Naive thymus-derived CD4-positive, alpha-beta T cell (primary cell): Measurements from ENCODE around the gene GSTO2. TPM values are rescaled to one million over a fixed set of nuclear protein-coding genes. Genes with fewer than 3 reads are reported as not detected.

ENCODE experiments used
- ATAC-seq: fragments of 150-1000 bp; cut with Tn5 transposase; 2 replicates; pipeline ENCODE4 v1.10.0; 2021; ENCODE audit warnings: mild to moderate bottlenecking, moderate library complexity
- CTCF ChIA-PET: fragments of 350-600 bp; sonication (Branson Sonifier 250); formaldehyde crosslinking; loops from one replicate; lab custom pipeline; 2021; ENCODE audit warnings: antibody characterized with exemption; lab: Charles Lee
- POLR2A ChIA-PET: fragments of 350-600 bp; sonication (Branson Sonifier 250); formaldehyde crosslinking; loops from one replicate; lab custom pipeline; 2021; ENCODE audit warnings: antibody characterized with exemption, inconsistent platforms; lab: Charles Lee
- DNase-seq, 9 donors: peaks; one replicate each; pipeline versions ENCODE4 v3.0.0 to v3.0.0-alpha.2; 2020 to 2022; ENCODE audit warnings: mixed read lengths in 1 of 9
- H3K27ac ChIP-seq: one replicate; pipeline ENCODE4 v1.7.0; 2013; ENCODE audit warnings: mild to moderate bottlenecking, low read depth, low read length, moderate library complexity
- H3K27me3 ChIP-seq, 2 donors: one replicate each; pipeline ENCODE4 v1.7.0; 2013; ENCODE audit warnings: low read length in 2 of 2, mild to moderate bottlenecking in 2 of 2, moderate library complexity in 2 of 2; ENCODE audit not compliant: control insufficient read depth in 2 of 2, insufficient read depth in 2 of 2
- H3K36me3 ChIP-seq, 3 experiments: 1 replicate in 2 of 3; 2 replicates in 1 of 3; pipeline ENCODE4 v1.7.0; 2013; ENCODE audit warnings: low read length in 3 of 3, mild to moderate bottlenecking in 3 of 3, moderate library complexity in 1 of 3; ENCODE audit not compliant: insufficient read depth in 3 of 3, control insufficient read depth in 2 of 3
- H3K4me1 ChIP-seq, 2 donors: one replicate each; pipeline ENCODE4 v1.7.0; 2013; ENCODE audit warnings: low read length in 2 of 2, mild to moderate bottlenecking in 2 of 2, moderate library complexity in 1 of 2; ENCODE audit not compliant: control insufficient read depth in 2 of 2, insufficient read depth in 2 of 2
- H3K4me3 ChIP-seq: 2 replicates; pipeline ENCODE4 v1.7.0; 2013; ENCODE audit warnings: mild to moderate bottlenecking, low read length
- H3K9me3 ChIP-seq, 3 experiments: 1 replicate in 2 of 3; 2 replicates in 1 of 3; pipeline ENCODE4 v1.7.0; 2013; ENCODE audit warnings: low read length in 3 of 3; ENCODE audit not compliant: control insufficient read depth in 2 of 3
- H3K27ac Mint-ChIP-seq, 9 donors: one replicate each; pipeline ENCODE4 v1.8.0; 2020 to 2022; ENCODE audit warnings: mixed read lengths in 9 of 9, mild to moderate bottlenecking in 8 of 9, moderate library complexity in 5 of 9, inconsistent platforms in 2 of 9
- H3K27me3 Mint-ChIP-seq, 5 donors: one replicate each; pipeline ENCODE4 v1.8.0; 2021 to 2022; ENCODE audit warnings: mixed read lengths in 5 of 5, mild to moderate bottlenecking in 1 of 5
- H3K36me3 Mint-ChIP-seq, 5 donors: one replicate each; pipeline ENCODE4 v1.8.0; 2020 to 2022; ENCODE audit warnings: mixed read lengths in 5 of 5, mild to moderate bottlenecking in 3 of 5, inconsistent platforms in 1 of 5
- H3K4me1 Mint-ChIP-seq, 7 donors: one replicate each; pipeline ENCODE4 v1.8.0; 2020 to 2022; ENCODE audit warnings: mixed read lengths in 7 of 7, mild to moderate bottlenecking in 3 of 7, inconsistent platforms in 1 of 7
- H3K4me3 Mint-ChIP-seq, 10 donors: one replicate each; pipeline ENCODE4 v1.8.0; 2020 to 2022; ENCODE audit warnings: mild to moderate bottlenecking in 10 of 10, mixed read lengths in 10 of 10, moderate library complexity in 6 of 10, inconsistent platforms in 2 of 10
- H3K9me3 Mint-ChIP-seq, 11 donors: one replicate each; pipeline ENCODE4 v1.8.0; 2020 to 2022; ENCODE audit warnings: mixed read lengths in 11 of 11, mild to moderate bottlenecking in 4 of 11, inconsistent platforms in 1 of 11, moderate library complexity in 1 of 11
- intact Hi-C, 2 donors: fragments of 100-400 bp; cut with micrococcal nuclease; formaldehyde crosslinking; loops; one replicate each; pipeline ENCODE4 v1.15.1; 2023
- polyA plus RNA-seq, 2 donors: library from polyadenylated mRNA; unstranded; fragments of 300-500 nt; fragmentation: Illumina TruSeq; gene quantifications; one replicate each; pipeline ENCODE4 v1.2.3, GENCODE V29; 2021
- total RNA-seq, 6 experiments: library from RNA in 5 of 6; stranded (reverse) in 5 of 6; gene quantifications; 1 replicate in 5 of 6; 2 replicates in 1 of 6; pipeline ENCODE4 v1.2.3 and lab custom pipeline; 2021 to 2026

Gene GSTO2
- total and polyA plus RNA-seq, 7 experiments from 2014 or later = 1.0 to 2.5 (median 1.3) TPM

DNA sequence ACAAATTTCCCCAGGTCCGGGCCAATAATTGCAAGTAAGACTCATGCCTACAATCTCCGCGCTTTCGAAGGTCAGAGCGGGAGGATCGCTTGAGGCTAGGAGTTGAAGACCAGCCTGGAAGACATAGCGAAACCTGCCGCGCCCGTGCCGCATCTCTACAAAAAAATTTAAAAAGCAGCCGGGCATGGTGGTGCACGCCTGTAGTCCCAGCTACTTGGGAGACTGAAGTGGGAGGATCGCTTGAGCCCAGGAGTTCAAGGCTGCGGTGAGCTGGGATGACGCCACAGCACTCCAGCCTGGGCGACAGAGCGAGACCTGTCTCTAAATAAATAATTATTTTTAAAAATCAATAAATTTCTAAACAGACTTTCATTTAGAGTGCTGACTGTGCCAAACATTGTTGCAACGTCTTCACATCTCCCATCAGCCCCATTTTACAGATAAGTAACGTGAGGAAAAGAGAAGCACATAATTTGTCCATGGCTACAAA, 36.3 kb upstream of the GSTO2 start:
- no peak for DNase-seq
- H3K9me3 ChIP-seq = no peaks in the 10 kb centered on the region
- H3K27me3 ChIP-seq = peaks cover 0 to 7% of the 10 kb centered on the region in 2 donors
- peak overlapping the region; percentile 74 for H3K4me3 ChIP-seq
- Mint-ChIP-seq H3K27me3 (peaks cover 14 to 59% (median 21%) of the 10 kb centered on the region in 5 donors), H3K9me3 (peaks cover 0 to 18% (median 3%) of the 10 kb centered on the region in 11 donors), H3K4me3 (peak overlapping the region; percentile 84 to 95 (median 91)), H3K36me3 (peaks cover 0 to 3% (median 0%) of the 10 kb centered on the region in 5 donors), H3K27ac (peak overlapping the region; percentile 63 to 95 (median 86)), H3K4me1 (peaks cover 6 to 18% (median 13%) of the 10 kb centered on the region in 7 donors)
- intact Hi-C loops = loop anchor here (1.0 to 10.0 kb wide), 11 partner anchors 14 to 1730 kb away; partner anchors contain the start of genes CFAP58 (in 2 of the 2), GSTO2 (in 2 of the 2), STN1 (in 2 of the 2) and ACTR1A (in 1 of the 2)
- CTCF ChIA-PET = interaction anchor here (2.2 kb wide), 1 partner anchor 42 kb away, joined by 6 read pairs; no protein-coding TSS in a partner anchor
- no peak overlapping the region for H3K27ac ChIP-seq
- H3K4me1 ChIP-seq = peaks cover 0 to 6% of the 10 kb centered on the region in 2 donors
- POLR2A ChIA-PET = interaction anchor here (0.6 to 2.0 kb wide), 4 partner anchors 12 to 111 kb away, joined by 3 to 6 read pairs (median 4); partner anchors contain the start of genes GSTO1 and SFR1
- H3K36me3 ChIP-seq = no peaks in the 10 kb centered on the region
- ATAC-seq = peak; percentile 19

GRCh38 chr10:104233817-104234216, 35.2 kb upstream of the GSTO2 start:
- Histone ChIP-seq H3K27me3 (peaks cover 0 to 7% of the 10 kb centered on the region in 2 donors), H3K9me3 (no peaks in the 10 kb centered on the region), H3K4me1 (peaks cover 0 to 6% of the 10 kb centered on the region in 2 donors), H3K27ac (no peak overlapping the region), H3K4me3 (no peak overlapping the region), H3K36me3 (no peaks in the 10 kb centered on the region)
- peaks cover 14 to 60% (median 23%) of the 10 kb centered on the region in 5 donors for H3K27me3 Mint-ChIP-seq
- no peak for DNase-seq
- H3K27ac Mint-ChIP-seq = peak overlapping the region in 2 of 9 donors; percentile 22 to 70
- H3K4me1 Mint-ChIP-seq = peaks cover 6 to 18% (median 13%) of the 10 kb centered on the region in 7 donors
- H3K9me3 Mint-ChIP-seq = peaks cover 0 to 18% (median 3%) of the 10 kb centered on the region in 11 donors
- H3K4me3 Mint-ChIP-seq = peak overlapping the region; percentile 60 to 93 (median 74)
- ChIA-PET CTCF (no interaction called here), POLR2A (interaction anchor here (2.0 kb wide), 1 partner anchor 22 kb away, joined by 6 read pairs; the partner anchor contains the start of gene GSTO1)
- intact Hi-C loops = loop anchor here (2.0 to 10.0 kb wide), 4 partner anchors 13 to 1732 kb away; partner anchors contain the start of genes ACTR1A (in 1 of the 2), BORCS7 (in 1 of the 2), STN1 (in 1 of the 2) and SUFU (in 1 of the 2)
- ATAC-seq = no peak
- H3K36me3 Mint-ChIP-seq = peaks cover 0 to 3% (median 0%) of the 10 kb centered on the region in 5 donors

DNA sequence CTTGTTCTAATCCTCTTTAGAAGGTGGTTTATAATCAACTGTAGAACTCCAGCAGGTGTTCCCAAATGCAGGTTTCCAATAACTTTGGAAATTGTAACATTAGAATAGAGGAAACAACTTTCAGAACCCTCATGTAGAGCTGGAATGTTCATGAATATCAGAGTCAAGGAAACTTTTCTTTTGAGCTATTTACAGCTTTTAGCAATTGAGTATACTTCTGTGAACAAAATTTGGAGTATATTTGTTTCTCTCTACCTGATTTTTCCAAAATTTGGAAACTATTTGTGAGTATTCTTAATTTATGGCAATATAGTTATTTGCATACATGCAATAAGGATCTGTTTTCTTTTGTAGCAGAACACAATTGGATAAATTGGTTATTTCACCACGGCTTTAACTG, 34.0 kb upstream of the GSTO2 start:
- peaks cover 0 to 7% of the 10 kb centered on the region in 2 donors for H3K27me3 ChIP-seq
- intact Hi-C loops = loop anchor here (5.0 to 10.0 kb wide), 3 partner anchors 320 to 1733 kb away; partner anchors contain the start of genes ACTR1A (in 1 of the 2), BORCS7 (in 1 of the 2), STN1 (in 1 of the 2) and SUFU (in 1 of the 2)
- DNase-seq (no peak), ATAC-seq (no peak)
- POLR2A ChIA-PET = interaction anchor here (0.8 to 1.3 kb wide), 3 partner anchors 11 to 34 kb away, joined by 3 to 6 read pairs (median 3); partner anchors contain the start of gene GSTO2
- H3K4me3 Mint-ChIP-seq = no peak overlapping the region
- H3K27ac ChIP-seq = no peak overlapping the region
- no peaks in the 10 kb centered on the region for H3K9me3 ChIP-seq
- H3K4me1 Mint-ChIP-seq = peaks cover 6 to 18% (median 13%) of the 10 kb centered on the region in 7 donors
- H3K27ac Mint-ChIP-seq = no peak overlapping the region
- peaks cover 0 to 3% (median 0%) of the 10 kb centered on the region in 5 donors for H3K36me3 Mint-ChIP-seq
- H3K4me3 ChIP-seq = no peak overlapping the region
- H3K4me1 ChIP-seq = peaks cover 0 to 6% of the 10 kb centered on the region in 2 donors
- H3K36me3 ChIP-seq = no peaks in the 10 kb centered on the region
- peaks cover 21 to 65% (median 32%) of the 10 kb centered on the region in 5 donors for H3K27me3 Mint-ChIP-seq
- CTCF ChIA-PET = no interaction called here
- peaks cover 0 to 18% (median 3%) of the 10 kb centered on the region in 11 donors for H3K9me3 Mint-ChIP-seq

- Mint-ChIP-seq H3K4me1 (peaks cover 6 to 18% (median 13%) of the 10 kb centered on the region in 7 donors), H3K9me3 (peaks cover 0 to 18% (median 3%) of the 10 kb centered on the region in 11 donors), H3K36me3 (peaks cover 0 to 3% (median 0%) of the 10 kb centered on the region in 5 donors), H3K4me3 (no peak overlapping the region), H3K27me3 (peaks cover 23 to 66% (median 33%) of the 10 kb centered on the region in 5 donors), H3K27ac (no peak overlapping the region)
- H3K4me3 ChIP-seq = no peak overlapping the region
- peaks cover 0 to 10% of the 10 kb centered on the region in 2 donors for H3K27me3 ChIP-seq
- H3K4me1 ChIP-seq = peaks cover 0 to 6% of the 10 kb centered on the region in 2 donors
- intact Hi-C loops = loop anchor here in 1 of 2 donors (10.0 kb wide), 1 partner anchor 321 kb away; the partner anchor contains the start of gene STN1
- H3K9me3 ChIP-seq = no peaks in the 10 kb centered on the region
- ChIA-PET POLR2A (interaction anchor here (0.6 to 1.3 kb wide), 3 partner anchors 10 to 39 kb away, joined by 3 read pairs; partner anchors contain the start of gene GSTO2), CTCF (interaction anchor here (1.3 to 1.6 kb wide), 2 partner anchors 39 to 350 kb away, joined by 3 read pairs; no protein-coding TSS in a partner anchor)
- H3K36me3 ChIP-seq = no peaks in the 10 kb centered on the region
- no peak overlapping the region for H3K27ac ChIP-seq
- ATAC-seq (no peak), DNase-seq (no peak)
These were observed 33.2 kb upstream of the GSTO2 start for GRCh38 chr10:104235801-104236200.

DNA sequence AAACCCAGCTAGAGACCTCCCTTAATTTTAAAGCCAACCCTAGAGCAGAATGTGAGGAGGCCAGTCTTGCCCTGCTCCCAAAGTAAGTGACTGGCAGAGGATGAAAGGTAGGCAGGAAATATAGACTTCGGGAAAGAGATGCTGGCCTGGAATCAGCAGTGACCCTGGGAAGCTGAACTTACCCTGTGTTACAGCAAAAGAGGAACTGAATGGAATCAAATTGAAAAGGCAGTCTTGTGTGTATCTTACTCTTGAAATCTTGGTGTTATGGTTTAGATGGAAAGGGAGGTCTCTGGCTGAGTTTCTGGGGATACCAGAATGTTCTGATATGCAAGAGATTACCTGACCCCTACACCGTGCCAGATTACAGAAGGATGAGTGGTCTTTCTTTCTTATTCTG, 28.9 kb upstream of the GSTO2 start:
- CTCF ChIA-PET = no interaction called here
- Mint-ChIP-seq H3K27me3 (peaks cover 24 to 62% (median 33%) of the 10 kb centered on the region in 5 donors), H3K4me3 (no peak overlapping the region), H3K27ac (no peak overlapping the region), H3K9me3 (peaks cover 0 to 12% (median 3%) of the 10 kb centered on the region in 11 donors), H3K4me1 (no peaks in the 10 kb centered on the region), H3K36me3 (peaks cover 0 to 3% (median 0%) of the 10 kb centered on the region in 5 donors)
- ATAC-seq = no peak
- Histone ChIP-seq H3K4me3 (no peak overlapping the region), H3K9me3 (no peaks in the 10 kb centered on the region), H3K27ac (no peak overlapping the region), H3K36me3 (no peaks in the 10 kb centered on the region), H3K4me1 (no peaks in the 10 kb centered on the region), H3K27me3 (peaks cover 0 to 4% of the 10 kb centered on the region in 2 donors)
- POLR2A ChIA-PET = no interaction called here
- DNase-seq = no peak
- intact Hi-C loops = no loop called here

- H3K4me3 Mint-ChIP-seq = no peak overlapping the region
- intact Hi-C loops = no loop called here
- ChIA-PET POLR2A (no interaction called here), CTCF (no interaction called here)
- Histone ChIP-seq H3K27me3 (peaks cover 0 to 4% of the 10 kb centered on the region in 2 donors), H3K36me3 (no peaks in the 10 kb centered on the region), H3K9me3 (no peaks in the 10 kb centered on the region), H3K27ac (no peak overlapping the region), H3K4me3 (no peak overlapping the region), H3K4me1 (no peaks in the 10 kb centered on the region)
- H3K27ac Mint-ChIP-seq = no peak overlapping the region
- peaks cover 0 to 6% (median 0%) of the 10 kb centered on the region in 5 donors for H3K36me3 Mint-ChIP-seq
- peaks cover 0 to 12% (median 0%) of the 10 kb centered on the region in 7 donors for H3K4me1 Mint-ChIP-seq
- no peak for DNase-seq
- H3K27me3 Mint-ChIP-seq = peaks cover 16 to 43% (median 22%) of the 10 kb centered on the region in 5 donors
- no peak for ATAC-seq
- peaks cover 0 to 7% (median 0%) of the 10 kb centered on the region in 11 donors for H3K9me3 Mint-ChIP-seq
These were observed 26.4 kb upstream of the GSTO2 start for GRCh38 chr10:104242545-104242944.
